SJCRH30 (cell line): ENCODE results near the gene PTGES2. TPM values are rescaled to one million over a fixed set of nuclear protein-coding genes. Genes with fewer than 3 reads are reported as not detected.
A peak's percentile ranks its signal among the peaks of the same experiment; 100 is the strongest.
"Not testable (repeated sequence)": the region's sequence is repeated elsewhere in the genome, so short reads cannot be mapped to it uniquely, and the experiment has no call there.

ENCODE experiments used
- DNase-seq, 2 experiments: peaks; one replicate each; pipeline ENCODE4 v3.0.0-alpha.2; 2015 to 2020
- H3K27ac ChIP-seq: fragments of 250-450 bp; sonication (Bioruptor Pico); 2 replicates; pipeline ENCODE4 v1.5.1; 2020; ENCODE audit warnings: mild to moderate bottlenecking, moderate library complexity
- H3K27me3 ChIP-seq: fragments of 250-450 bp; sonication (Bioruptor Pico); 2 replicates; pipeline ENCODE4 v1.5.1; 2020; ENCODE audit warnings: mild to moderate bottlenecking, moderate library complexity
- H3K36me3 ChIP-seq: fragments of 250-450 bp; sonication (Bioruptor Pico); 2 replicates; pipeline ENCODE4 v1.5.1; 2020; ENCODE audit warnings: mild to moderate bottlenecking, moderate library complexity
- H3K4me1 ChIP-seq: fragments of 250-450 bp; sonication (Bioruptor Pico); 2 replicates; pipeline ENCODE4 v1.5.1; 2020; ENCODE audit warnings: mild to moderate bottlenecking, moderate library complexity
- H3K4me3 ChIP-seq: fragments of 250-450 bp; sonication (Bioruptor Pico); 2 replicates; pipeline ENCODE4 v1.5.1; 2020; ENCODE audit warnings: mild to moderate bottlenecking, moderate library complexity
- H3K9me3 ChIP-seq: fragments of 250-450 bp; sonication (Bioruptor Pico); replicated peaks from 2 replicates; pipeline ENCODE4 v1.5.1; 2020; ENCODE audit warnings: mild to moderate bottlenecking, moderate library complexity
- total RNA-seq: library from RNA; depleted of rRNA; stranded (reverse); fragments of >200 nt; shearing (Covaris generic); gene quantifications from 2 replicates; pipeline ENCODE4 v1.2.3, GENCODE V29; 2014

The PTGES2 gene
- total RNA-seq, 1 experiment from 2014 or later = 53.8 TPM

DNA sequence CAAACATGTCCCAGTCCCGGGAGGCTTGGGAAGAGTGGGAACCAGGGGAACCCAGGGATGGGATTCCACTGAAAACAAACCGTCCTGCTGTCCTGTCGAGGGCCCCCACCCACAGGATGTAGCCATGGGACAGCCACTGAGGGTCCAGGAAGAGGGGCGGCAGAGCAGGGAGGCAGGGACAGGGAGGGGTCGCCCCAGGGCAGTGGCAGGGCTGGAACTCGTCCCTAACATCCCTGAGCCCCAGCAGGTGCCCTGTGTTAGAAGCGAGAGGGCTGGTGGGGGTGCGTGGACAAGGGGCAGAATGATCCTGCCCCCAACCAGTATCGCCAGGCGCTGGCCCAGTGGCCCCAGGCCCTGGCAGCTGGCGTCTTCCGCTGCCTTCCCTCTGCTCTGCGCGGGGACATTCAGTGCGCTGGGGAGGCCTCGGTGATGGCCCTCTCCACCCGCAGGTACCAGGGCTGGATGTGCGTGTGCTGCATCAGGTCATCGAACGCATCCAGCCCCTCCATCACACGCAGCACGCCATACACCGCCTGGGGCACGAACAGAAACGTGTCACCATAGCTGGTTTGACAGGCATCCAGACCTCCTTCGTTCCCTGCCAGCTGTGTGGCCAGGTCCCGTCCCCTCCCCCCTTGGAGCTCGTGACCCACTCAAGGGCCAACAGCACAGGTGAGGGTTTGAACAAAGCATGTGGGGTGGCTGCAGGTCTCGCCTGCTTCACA is 6.6 kb downstream of the PTGES2 start:
- Histone ChIP-seq H3K27ac (no peak overlapping the region), H3K9me3 (no peaks in the 10 kb centered on the region), H3K4me3 (no peak overlapping the region), H3K36me3 (peaks cover 13% of the 10 kb centered on the region), H3K4me1 (peaks cover 8% of the 10 kb centered on the region), H3K27me3 (no peaks in the 10 kb centered on the region)
- no peak for DNase-seq

DNA sequence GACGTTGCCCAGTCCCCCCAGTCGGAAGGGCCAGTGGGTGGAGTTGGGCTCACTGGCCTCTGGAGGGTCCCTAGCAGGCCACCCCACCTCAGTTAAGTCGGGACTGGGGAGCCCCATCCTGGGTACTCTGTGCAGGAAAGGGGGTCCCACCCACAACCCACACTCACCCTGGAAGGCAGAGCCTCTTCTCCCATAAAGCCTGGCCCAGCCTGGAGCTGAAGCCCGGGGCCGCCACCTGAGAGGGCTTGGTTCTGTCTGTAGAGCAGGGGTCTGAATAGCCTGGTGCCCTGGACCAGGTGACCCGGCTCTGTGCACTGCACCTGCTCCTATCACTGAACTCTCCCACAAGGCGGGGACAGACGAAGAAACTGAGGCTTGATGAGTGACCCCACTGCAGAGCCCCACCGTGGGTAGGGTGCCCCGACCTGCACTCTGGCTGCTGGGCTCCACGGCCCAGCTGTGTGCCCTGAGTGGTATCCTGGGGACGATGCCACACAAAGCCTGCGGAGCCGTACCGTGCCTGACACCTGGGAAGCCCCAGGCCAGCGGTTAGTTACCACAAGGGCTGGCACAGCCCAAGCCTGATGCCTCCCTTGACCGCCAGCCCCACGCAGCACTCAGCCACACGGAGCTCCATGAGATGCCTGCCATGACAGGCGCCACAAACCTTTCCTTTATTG is 7.3 kb downstream of the PTGES2 start:
- DNase-seq = no peak
- peaks cover 13% of the 10 kb centered on the region for H3K36me3 ChIP-seq

DNA sequence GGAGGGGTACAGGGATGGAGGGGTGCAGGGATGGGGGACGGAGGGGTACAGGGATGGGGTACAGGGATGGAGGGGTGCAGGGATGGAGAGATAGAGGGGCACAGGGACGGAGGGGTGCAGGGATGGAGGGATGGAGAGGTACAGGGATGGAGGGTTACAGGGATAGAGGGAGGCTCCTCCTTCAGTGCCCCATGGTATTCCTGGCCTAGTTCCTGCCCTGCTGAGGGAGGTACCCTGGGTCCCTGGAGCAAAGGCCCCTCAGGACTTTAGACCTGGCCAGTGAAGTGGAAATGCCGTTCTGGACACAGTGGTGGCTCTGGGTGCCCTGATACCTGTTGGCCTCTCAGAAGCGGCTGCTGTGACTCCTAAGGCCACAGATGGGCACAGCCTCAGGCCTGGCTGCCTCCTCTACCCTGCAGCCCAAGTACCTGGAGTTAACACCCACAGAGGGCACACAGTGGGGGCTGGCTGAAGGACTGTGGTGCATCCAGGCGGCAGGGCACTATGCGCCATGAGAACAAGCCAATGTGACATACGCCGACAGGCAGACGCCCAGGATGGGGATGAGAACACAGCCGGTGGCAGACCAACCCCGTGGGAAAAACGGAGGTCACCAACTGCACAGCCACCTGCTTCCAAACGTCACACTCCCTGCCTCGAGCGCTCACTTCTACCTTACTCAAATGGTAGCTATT is 8.4 kb downstream of the PTGES2 start:
- DNase-seq = peak; percentile 83 to 87
- H3K27ac ChIP-seq = no peak overlapping the region

More for the DNA sequence above, 7.3 kb downstream of the PTGES2 start:
- H3K9me3 ChIP-seq = no peaks in the 10 kb centered on the region
- no peak overlapping the region for H3K4me3 ChIP-seq
- no peak overlapping the region for H3K27ac ChIP-seq
- peaks cover 8% of the 10 kb centered on the region for H3K4me1 ChIP-seq
- no peaks in the 10 kb centered on the region for H3K27me3 ChIP-seq

DNA sequence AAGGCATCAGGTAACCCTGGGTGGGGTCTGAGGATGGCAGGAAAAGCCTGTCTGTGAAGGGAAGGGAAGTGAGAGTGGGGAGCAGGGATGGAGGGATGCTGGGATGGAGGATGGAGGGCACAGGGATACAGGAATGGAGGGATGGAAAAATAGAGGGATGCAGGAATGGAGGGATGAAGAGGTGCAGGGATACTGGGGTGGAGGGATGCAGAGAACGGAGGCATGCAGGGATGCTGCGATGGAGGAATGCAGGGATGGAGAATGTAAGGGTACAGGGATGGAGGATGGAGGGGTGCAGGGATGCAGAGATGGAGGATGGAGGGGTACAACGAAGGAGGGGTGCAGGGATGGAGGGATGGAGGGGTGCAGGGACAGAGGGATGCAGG is 9.1 kb downstream of the PTGES2 start:
- Histone ChIP-seq H3K9me3 (no peaks in the 10 kb centered on the region), H3K27me3 (no peaks in the 10 kb centered on the region), H3K4me1 (peaks cover 8% of the 10 kb centered on the region), H3K36me3 (peaks cover 7% of the 10 kb centered on the region), H3K4me3 (no peak overlapping the region), H3K27ac (no peak overlapping the region)
- DNase-seq = no peak

More for the DNA sequence above, 8.4 kb downstream of the PTGES2 start:
- Histone ChIP-seq H3K4me1 (peaks cover 8% of the 10 kb centered on the region), H3K9me3 (no peaks in the 10 kb centered on the region), H3K27me3 (no peaks in the 10 kb centered on the region), H3K4me3 (no peak overlapping the region), H3K36me3 (peaks cover 5% of the 10 kb centered on the region)

- H3K4me1 ChIP-seq = peaks cover 8% of the 10 kb centered on the region
- H3K27ac ChIP-seq = no peak overlapping the region
- H3K36me3 ChIP-seq = peaks cover 8% of the 10 kb centered on the region
- H3K9me3 ChIP-seq = no peaks in the 10 kb centered on the region
- DNase-seq = peak; percentile 92 to 97
- no peak overlapping the region for H3K4me3 ChIP-seq
- no peaks in the 10 kb centered on the region for H3K27me3 ChIP-seq
These were observed 9.7 kb downstream of the PTGES2 start for GRCh38 chr9:128117613-128118471.

DNA sequence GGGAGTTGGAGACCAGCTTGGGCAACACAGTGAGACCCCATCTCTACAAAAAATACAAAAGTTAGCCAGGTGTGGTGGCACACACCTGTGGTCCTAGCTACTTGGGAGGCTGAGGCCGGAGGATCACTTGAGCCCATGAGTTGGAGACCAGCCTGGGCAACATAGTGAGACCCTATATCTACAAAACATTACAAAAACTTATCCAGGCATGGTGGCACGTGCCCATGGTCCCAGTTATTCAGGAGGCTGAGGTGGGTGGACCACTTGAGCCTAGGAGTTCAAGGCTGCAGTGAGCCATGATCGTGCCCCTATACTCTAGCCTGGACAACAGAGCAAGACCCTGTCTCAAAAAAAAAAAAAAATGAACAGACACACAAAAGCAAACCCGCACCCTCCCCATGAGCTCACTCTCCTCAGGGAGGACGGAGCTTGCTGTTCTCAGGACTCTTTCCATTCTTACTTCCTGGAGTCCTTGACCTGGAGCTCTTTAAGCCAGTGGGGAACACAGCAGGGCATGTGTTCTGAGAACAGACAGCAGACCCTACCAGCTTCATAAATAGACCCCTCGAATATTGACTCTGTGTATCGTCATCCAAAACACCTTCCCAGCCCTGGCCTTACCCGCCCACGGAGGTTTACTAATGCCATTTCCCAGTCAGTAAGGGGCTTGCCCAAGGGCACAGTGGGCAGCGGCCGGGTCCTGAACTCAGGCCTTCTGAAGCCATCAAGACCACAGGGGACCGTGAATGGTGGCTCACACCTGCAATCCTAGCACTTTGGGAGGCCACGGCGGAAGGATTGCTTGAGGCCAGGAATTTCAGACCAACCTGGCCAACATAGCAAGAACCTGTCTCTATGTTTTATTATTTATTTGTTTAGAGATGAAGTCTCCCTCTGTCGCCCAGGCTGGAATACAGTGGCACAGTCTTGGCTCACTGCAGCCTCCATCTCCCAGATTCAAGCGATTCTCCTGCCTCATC is 11.1 kb downstream of the PTGES2 start:
- H3K36me3 ChIP-seq = peaks cover 4% of the 10 kb centered on the region
- no peak overlapping the region for H3K27ac ChIP-seq
- H3K4me1 ChIP-seq = peaks cover 8% of the 10 kb centered on the region
- H3K27me3 ChIP-seq = no peaks in the 10 kb centered on the region
- no peak overlapping the region for H3K4me3 ChIP-seq
- H3K9me3 ChIP-seq = no peaks in the 10 kb centered on the region
- no peak for DNase-seq

DNA sequence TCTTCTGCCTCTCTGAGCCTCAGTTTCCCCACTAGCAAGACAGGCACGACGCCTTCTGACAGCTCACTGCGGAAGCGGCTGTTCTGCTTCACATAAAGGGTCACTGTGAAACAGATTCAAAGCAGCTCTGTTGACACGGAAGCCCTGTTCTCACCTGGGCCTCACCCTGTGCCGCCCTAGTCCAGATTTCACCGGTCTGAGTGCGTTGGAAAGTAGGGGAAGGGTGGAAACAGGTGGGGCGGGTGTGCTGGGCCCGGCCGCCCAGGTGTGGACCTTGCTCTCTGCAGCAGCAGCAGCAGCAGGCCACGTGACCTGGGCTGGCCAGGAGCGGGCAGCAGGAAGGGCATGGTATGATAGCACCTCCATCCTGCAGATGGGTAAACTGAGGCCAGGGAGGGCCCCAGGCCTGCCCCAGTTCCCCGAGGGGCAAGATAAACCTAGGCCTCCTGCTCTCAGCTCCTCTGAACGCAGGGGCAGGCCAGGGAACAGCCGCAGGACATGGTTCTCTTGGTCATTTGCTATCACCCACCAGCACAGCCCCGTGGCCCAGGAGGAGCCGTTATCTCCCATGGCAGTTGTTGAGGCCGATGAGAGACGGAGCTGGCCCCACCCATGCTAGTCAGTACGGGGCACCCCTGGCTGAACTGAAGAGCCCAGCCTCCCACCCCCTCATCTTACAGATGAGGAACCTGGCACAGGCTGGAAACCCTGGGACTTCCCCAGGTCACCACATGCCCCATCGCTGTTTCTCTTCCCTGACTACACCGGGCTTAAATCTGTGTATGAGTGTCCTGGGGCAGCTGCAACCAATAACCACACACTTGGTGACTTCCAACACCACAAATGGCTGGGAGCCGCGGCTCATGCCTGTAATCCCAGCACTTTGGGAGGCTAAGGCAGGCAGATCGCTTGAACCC is 12.1 kb downstream of the PTGES2 start:
- peaks cover 7% of the 10 kb centered on the region for H3K36me3 ChIP-seq
- H3K27me3 ChIP-seq = no peaks in the 10 kb centered on the region
- no peak overlapping the region for H3K4me3 ChIP-seq
- H3K9me3 ChIP-seq = no peaks in the 10 kb centered on the region
- H3K27ac ChIP-seq = no peak overlapping the region
- no peak for DNase-seq
- H3K4me1 ChIP-seq = peaks cover 8% of the 10 kb centered on the region

DNA sequence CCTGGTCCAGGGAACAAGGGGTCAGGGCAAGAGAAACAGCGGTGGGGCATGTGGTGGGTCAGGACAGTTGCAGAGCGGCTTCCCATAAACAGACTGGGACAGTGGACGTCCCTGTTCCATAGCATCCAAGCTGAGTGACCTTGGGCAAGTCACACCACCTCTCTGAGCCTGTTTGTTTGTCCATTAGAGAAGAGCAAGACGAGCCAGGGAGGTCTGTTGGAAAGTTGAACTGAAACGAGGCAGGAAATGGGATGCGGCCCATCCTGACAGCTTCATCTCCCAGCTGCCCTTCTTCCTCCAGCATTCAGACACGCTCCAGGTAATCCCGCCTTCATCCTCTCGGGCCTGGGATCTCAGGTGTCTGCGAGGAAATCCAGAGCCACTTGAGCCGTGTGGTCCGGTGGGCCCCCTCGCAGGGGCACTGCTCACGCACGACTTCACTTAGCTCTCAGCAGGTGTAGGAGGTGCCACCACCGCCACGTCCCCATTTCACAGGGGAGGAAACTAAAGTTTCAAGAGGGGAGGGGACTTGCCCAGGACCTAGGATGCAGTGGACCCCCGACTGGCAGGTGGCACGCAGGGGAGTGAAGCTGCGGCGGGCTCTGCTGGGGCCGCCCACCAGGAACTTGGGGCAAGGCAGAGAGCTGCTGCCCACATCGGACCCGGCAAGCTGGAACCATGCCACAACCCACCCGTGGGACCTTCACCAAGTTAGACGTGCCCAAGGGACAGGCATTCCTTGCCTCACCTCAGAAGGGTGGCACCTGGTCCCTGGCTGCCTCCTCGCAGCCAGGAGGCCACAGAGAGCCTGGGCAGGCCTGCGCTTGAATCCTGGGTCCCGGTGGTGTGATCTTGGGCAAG is 13.0 kb downstream of the PTGES2 start:
- no peaks in the 10 kb centered on the region for H3K9me3 ChIP-seq
- no peak overlapping the region for H3K27ac ChIP-seq
- DNase-seq = no peak
- no peak overlapping the region for H3K4me3 ChIP-seq
- peaks cover 6% of the 10 kb centered on the region for H3K4me1 ChIP-seq
- H3K36me3 ChIP-seq = peaks cover 10% of the 10 kb centered on the region; the same call in 1 of the 2 replicates
- H3K27me3 ChIP-seq = no peaks in the 10 kb centered on the region

DNA sequence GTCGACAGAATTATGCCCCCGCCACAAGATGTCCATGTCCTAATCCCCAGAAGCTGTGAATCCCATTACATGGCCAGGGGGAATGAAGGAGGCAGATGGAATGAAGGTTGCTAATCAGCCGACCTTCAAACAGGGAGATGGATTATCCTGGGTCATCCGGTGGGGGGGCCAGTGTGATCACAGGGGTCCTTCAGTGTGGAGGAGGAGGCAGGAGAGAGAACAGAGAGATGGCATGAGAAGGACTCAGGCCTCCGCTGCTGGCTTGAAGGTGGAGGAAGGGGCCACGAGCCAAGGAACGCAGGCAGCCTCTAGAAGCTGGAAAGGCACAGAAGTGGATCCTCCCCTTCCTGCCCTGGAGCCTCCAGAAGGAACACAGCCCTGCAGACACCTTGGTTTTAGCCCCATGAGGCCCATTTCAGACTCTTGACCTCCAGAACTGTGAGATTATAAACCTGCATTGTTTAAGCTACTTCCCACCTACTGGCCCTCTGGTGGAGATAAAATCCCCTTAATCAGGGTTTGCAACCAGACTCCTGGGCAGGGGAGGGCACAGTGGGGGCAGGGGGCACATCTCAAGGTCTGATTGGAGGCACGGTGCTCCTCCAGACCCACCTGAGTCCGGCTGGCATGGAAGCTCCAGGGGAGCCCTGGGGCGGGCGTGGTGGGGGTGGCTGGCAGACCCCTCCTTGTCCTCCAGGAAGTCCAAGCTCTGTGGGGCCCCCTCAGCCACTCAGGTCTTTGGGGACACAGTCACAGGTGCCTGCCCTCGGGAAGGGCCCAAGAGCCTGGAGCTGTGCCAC is 13.8 kb downstream of the PTGES2 start:
- peaks cover 12% of the 10 kb centered on the region; the same call in 1 of the 2 replicates for H3K36me3 ChIP-seq
- no peak for DNase-seq
- H3K4me3 ChIP-seq = no peak overlapping the region
- H3K9me3 ChIP-seq = no peaks in the 10 kb centered on the region
- H3K27me3 ChIP-seq = no peaks in the 10 kb centered on the region
- H3K4me1 ChIP-seq = no peaks in the 10 kb centered on the region
- no peak overlapping the region for H3K27ac ChIP-seq

- not testable (repeated sequence) for H3K27ac ChIP-seq, H3K27me3 ChIP-seq, DNase-seq, H3K4me3 ChIP-seq, H3K9me3 ChIP-seq, H3K4me1 ChIP-seq
- H3K36me3 ChIP-seq = peaks cover 31% of the 10 kb centered on the region
These were observed 15.8 kb downstream of the PTGES2 start for GRCh38 chr9:128111726-128112125.

GRCh38 chr9:128109050-128109709 is 18.3 kb downstream of the PTGES2 start:
- H3K9me3 ChIP-seq = no peaks in the 10 kb centered on the region
- H3K4me3 ChIP-seq = no peak overlapping the region
- no peaks in the 10 kb centered on the region for H3K27me3 ChIP-seq
- H3K27ac ChIP-seq = no peak overlapping the region
- H3K4me1 ChIP-seq = peaks cover 13% of the 10 kb centered on the region
- no peak for DNase-seq
- H3K36me3 ChIP-seq = peaks cover 48% of the 10 kb centered on the region
